T-helper 1 cell treated with Interleukin-12 subunit alpha and Interleukin-12 subunit beta and Interleukin-4 antibody, amounts not matched to agents 30 ng/mL and 1 ng/mL, for 36 hours (primary cell): ENCODE data around the gene PON1. TPM values are rescaled to one million over a fixed set of nuclear protein-coding genes. Genes with fewer than 3 reads are reported as not detected.

Experiments used
- intact Hi-C: fragments of 100-400 bp; cut with micrococcal nuclease; formaldehyde crosslinking; loops from one replicate; pipeline ENCODE4 v1.15.1; 2024
- total RNA-seq: library from RNA; stranded (reverse); gene quantifications from 2 replicates; pipeline ENCODE4 v1.2.3, GENCODE V29; 2022

The PON1 gene
- not detected in 2 replicates for total RNA-seq

DNA sequence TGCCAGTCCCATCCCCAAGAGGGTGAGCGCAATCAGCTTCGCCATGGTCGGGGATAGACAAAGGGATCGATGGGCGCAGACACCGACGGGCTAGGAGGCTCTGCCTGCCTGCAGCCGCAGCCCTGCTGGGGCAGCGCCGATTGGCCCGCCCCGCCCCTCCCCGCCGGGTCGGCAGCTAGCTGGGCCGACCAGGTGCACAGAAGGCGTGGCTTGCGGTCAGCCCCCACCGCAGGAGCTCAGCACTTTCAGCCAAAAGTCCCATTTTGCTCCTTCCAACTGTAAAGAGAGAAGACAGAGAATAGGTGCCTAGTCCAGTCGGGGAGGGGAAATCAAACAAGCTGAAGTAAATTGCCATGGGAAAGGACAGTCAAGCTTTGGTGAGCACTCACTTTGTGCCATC, at the start of gene PON1:
Gene PON1, minus strand, starts transcription at position 102 of the 400 bp plus-strand sequence. Its CDS starts 57 bp downstream, at position 45.
- intact Hi-C loops = no loop called here

DNA sequence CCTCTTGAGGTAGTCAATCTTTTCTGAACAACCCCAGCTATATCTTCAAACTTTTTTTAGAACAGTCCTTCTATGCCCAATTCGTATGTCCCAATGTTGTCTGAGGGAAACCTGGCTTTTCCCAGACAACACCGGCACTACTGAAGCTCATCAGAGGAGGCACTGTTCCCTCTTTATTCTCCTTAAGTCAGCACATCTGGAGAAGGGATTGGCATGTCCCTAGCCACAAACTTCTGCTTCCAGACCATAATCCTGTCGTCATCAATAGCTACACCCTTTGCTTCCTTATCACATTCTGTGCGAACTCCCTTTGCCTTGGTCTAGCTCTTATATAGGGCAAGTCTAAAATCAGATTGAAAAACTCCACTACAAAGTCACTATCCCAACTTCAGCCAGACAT, 49.0 kb upstream of the PON1 start:
- intact Hi-C loops = no loop called here

DNA sequence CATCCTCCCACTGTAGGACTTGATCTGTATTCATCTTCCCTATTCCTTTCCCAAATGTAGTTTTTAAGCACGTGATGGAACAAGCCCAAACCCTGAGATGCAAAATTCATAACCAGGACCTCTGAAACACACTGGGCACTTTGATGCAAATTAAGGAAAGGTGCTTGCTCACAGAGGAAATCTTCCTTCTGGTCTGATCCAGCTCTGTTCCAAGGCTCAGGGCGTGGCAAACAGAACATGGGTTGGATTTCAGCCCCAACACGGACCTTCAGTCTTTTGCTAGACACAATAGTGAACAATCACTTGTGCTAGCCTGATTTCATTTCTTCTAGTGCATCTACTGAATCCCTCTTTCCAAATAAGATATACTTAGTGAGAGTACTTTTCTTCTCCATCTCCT, 43.9 kb upstream of the PON1 start:
- intact Hi-C loops = no loop called here

DNA sequence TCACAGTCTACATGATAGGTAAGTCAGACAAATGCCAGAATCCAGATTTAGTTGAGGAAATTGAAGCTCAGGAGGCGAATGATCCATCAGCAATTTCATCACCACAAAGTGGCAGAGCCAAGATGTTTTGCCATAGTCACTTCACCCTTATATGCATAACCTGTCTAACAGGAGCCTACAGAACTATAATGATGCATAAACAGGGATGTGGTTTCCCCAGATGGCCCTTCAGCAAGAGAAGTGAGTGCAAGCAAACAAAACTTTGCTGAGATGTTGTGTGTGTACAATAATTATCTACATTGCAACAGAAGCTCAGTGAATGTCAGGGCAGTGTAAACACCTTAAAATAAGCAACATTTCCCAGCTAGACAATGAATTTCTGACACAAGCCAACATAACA, 43.3 kb upstream of the PON1 start:
- intact Hi-C loops = no loop called here

DNA sequence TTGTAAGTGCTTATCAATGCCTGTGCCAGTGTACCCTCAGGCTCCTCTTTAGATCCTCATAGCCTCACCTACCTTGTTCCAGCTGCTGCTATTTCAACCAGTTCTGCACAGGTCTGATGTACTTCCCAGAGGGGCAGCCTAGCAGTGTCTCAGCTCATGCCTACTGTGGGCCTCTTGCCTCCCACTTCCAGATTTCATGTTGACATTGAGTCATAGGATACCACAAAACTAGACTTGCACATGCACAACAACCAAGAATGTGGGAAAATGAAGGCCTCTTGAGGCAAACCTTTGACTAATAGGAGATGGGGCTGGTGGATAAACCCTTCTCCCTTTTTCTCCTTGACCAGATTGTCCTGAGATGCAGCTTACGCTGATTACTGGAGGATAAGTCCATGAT, 40.8 kb upstream of the PON1 start:
- intact Hi-C loops = no loop called here

DNA sequence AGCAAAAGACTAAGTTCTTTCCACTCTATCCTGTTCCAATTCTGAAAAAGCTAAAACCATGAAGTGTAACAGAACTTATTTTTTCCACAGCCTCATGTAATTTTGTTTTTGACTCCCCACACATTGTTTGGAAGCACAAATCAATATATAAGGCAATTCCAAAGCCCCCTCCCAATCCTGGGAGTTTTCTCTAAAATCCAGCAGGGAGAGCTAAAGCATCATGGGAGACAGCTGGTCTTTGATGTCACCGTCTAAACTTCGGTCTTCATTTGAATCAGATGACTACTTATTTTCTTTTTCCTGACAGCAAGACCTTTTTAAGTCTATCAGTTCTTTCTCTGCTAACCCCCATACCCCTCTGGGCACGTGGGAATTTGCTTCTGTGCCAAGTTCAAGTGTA, 33.3 kb upstream of the PON1 start:
- intact Hi-C loops = no loop called here

DNA sequence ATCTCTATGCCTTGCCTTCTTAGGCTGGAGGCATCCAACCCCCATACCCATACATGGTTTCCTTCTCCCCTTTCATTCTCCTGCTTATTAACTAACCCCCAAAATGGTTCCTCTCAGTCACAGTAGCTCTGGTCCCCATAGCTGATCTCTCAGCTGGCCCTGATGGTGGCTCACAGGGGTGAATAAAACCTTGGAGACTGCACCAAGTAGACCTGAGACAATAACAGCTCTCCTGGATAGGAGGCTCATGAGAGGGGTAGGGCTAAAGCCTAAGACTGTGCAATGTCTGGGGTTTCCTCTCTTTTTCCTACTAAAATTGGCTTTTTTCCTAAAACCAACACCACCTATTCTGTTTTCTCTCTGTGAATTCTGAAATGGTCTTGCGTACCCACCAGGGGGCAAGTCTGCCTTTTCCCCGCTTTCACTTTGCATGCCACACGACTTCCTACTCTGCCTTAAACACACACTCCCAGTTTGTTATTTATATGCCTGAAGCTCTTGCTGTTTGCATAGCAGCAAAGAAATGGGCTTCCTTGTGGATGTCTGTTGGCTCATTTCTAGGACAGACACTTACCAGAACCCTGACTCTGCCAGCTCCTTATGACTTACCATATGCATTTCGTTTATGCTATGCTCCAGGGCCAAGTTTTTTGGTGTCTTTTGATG, 18.4 kb upstream of the PON1 start:
- intact Hi-C loops = no loop called here

DNA sequence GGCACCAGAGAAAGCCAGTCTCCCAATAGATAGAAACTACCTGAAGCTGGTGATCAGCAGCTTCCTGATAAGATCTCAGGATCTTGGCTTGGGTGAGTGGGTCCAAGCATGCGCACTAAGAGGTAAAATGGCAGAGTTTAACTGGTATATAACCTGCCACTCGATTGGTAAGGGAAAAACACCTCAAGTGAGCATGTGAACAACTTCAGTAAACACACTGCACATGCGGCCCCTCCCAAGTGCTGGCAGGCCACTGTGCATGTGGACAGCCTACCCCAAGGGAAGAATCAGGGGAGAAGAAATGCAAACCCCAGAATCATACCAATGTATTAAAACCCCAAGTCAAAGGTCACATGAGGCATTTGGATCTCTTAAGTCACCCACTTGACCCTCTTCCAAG, 17.7 kb upstream of the PON1 start:
- intact Hi-C loops = no loop called here

DNA sequence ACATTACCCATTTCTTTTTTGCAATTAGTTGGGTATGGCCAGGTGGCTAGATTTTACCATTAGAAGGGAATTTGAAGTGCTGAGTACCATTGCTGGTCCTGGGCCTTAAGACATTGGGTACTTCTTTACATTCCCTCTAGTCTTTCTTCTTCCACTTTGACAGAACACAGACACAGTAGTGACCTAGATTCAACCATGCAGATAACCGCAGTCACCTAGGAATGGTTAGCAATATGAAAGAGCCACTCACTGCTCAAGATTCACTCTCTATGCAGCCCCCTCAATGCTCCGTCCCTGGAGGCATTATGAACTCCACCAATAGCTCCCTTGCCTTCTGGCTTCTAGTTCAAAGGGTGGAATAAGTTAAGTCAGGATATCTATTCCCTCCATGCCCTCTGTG, 16.2 kb upstream of the PON1 start:
- intact Hi-C loops = no loop called here

DNA sequence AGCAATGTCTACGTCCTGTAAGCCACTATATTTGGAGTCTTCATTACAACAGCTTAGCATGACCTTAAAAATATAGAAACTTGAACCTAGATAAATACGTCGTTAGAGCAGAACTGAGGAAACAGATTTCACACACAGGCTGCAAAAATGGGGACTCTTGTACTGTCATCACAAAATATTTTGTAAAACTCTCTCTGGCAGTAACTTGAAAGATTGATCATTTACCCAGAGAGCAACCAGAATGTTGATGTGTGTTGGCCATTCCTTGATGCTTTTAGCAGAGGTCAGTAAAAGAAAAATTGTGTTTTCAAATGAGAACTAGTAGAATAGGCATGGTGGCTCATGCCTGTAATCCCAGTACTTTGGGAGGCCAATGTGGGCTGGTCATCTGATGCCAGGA, 14.5 kb upstream of the PON1 start:
- intact Hi-C loops = loop anchor here (10.0 kb wide), 1 partner anchor 1146 kb away; no protein-coding TSS in a partner anchor

DNA sequence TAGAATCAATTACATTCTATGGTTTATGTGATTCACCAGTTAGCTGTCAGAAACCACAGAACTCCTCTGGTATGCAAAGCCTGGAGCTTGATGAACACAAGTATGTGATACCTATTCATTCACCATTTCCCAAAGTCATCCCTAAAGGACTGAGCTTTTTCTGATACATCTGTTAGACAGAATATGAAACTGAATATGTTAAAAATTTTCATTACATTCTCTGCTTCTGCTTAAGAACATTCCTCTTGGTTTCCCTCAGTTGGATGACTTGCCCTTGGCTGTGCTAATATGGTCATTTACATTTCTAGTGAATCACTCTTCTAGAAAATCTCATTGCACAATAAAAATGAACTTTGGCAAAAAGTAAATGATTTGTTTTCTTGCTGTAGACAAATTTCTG, 10.8 kb upstream of the PON1 start:
- intact Hi-C loops = loop anchor here (10.0 kb wide), 1 partner anchor 1150 kb away; no protein-coding TSS in a partner anchor

DNA sequence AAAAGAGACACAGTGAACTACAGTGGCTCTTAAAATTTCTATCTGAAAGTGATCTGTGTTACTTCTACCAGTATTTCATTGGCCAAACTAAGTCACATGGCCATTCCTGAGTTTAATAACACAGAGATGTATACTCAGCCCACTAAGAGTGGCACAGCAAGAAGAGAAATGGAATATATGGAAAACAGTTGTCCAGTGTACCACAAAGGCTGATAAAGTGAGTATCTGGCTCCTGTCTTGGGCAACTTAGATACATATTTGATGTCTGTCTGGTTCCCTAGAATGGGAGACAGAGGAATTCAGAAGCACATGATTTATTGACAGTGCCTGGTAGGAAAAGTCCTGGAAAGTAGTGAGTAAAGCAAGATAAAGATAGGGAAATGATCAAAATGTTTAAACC, 10.1 kb upstream of the PON1 start:
- intact Hi-C loops = loop anchor here (5.0 to 10.0 kb wide), 3 partner anchors 677 to 1332 kb away; partner anchors contain the start of genes BET1 and SGCE

DNA sequence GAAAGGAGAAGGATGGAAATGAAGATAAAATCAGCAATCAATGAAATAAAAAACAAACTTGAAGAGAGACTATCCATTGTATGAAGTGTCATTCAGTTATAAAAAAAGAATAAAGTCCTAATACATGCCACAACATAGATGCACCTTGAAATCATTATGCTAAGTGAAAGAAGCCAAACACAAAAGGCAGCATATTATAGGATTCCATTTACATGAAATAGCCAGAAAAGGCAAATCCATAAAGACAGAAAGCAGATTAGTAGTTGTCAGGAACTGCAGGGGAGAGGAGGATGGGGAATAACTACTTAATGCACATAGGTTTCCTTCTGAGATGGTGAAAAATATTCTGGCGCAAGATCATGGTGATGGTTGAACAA, 6.6 kb upstream of the PON1 start:
- intact Hi-C loops = loop anchor here (2.0 to 10.0 kb wide), 9 partner anchors 66 to 1329 kb away; partner anchors contain the start of genes BET1, COL1A2, PON2 and PON3

DNA sequence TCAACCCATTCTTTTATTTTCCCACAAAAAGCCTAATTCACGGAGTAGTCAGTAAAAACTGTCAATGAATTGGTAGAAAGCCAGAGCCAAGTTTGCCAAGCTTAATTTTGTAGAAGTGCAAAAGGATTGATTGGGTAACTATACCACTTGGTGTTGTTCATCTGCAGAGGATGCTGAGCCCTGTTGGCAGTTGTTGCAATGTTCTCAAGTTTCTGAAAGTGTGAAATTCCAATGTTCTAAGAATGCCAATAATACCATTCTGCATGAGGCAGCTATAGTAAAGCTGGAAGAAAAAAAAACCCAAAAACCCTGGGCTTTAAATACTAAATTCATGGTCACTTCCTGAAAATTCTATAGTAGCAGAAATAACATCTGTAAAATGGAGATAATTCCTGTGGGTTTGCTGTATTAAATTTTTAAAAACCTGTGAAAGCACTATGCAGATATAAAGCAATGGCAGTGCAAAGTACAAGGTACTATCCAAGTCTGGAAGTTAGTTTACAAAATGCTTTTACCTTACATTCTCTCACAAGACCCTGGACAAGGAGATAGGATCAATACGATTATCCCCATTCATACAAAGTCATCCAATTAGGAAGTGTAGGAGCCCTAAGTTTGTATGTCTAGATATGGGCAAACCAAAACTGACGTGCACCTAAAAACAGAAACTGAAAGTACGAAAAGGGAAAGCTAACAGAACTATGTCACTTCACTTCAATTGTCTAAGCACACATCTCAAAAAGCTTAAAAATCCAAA, 6.0 kb upstream of the PON1 start:
- intact Hi-C loops = loop anchor here (2.0 to 10.0 kb wide), 9 partner anchors 66 to 1328 kb away; partner anchors contain the start of genes BET1, COL1A2, PON2 and PON3

DNA sequence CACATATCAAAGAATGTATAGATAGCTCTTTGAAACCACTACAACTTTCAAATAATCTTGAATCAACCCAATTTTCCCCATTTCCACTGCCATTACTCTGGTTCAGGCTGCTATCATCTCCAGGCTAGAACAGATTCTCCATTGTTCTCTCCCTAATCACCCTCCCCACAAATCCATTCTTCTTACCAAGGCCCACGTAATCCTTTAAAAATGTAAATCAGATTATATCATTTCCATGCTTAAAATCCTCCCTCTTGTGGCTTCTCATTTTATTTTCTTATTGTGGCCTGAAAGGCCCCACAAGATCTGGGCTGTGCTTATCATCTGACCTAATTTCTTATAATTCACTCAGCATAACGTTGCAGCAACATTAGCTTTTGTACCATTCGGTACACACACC, 3.0 kb upstream of the PON1 start:
- intact Hi-C loops = no loop called here

DNA sequence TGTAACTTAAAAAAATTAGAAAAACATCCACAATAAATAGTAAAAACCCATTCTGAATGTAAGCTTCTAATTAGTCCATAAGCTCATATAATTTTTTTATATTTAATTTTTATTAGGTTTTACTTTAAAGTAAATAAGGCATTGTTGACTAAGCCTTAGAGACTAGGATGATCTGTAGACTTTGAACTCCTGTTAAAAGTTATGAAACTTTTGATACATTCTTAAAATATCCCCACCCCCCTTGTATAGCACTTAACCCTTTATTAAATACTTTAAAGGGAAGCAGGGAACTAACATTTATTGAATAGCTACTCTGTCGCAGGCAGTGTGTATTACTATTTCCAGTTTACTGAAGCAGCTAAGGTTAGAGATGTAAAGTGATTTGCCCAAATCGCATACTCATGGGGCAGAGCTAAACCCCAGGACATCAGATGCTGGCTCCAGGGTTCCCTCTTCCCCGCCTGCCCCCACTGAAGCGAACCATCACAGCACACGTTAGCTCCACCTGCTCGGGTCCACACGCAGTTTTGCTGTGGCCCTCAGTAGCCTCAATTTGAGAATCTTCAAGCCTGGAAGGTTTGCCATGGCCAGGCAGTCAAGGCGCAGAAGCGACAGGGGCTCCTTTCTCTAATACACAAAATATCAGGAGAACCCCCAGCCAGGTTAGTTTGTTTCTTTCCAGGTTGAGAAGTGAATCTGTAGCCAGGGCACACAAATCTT, 762 bp downstream of the PON1 start:
- intact Hi-C loops = no loop called here

DNA sequence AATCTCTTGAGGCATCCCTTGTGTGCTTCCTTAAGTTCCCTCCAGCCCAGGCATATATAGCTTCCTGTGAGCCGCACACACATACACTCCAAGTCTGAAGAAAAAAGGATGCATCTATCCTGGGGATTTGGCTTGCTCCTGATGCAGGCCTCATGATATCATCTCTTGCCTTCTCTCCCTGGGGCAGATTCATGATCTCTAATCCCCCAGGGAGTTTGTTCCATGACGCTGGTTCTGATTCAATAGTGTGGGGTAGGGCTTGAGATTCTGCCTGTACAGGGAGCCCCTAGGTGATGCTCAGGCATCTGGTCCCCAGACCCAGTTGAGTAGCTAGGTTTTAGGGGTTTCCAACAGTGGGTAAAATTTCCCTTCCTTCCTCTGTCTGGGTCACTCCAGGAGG, 1.5 kb downstream of the PON1 start:
- intact Hi-C loops = no loop called here

DNA sequence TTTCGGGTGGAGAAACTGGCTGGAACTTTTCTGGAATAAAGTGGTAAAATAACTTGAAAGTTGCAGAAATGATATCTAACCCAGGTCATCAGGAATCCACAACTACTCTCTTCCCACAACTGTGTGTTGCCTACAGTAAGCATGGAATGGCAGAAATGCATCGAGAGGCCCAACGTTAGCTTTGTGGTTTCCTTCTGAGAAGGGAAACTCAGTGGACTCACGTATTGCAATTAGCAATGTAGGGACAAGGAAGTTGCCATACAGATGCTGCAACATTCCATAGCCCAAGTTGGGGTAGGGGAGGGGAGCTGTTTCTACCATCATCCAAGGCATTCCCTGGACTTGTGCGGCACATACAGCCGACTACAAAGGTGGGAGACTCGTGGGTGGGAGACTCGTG, 1.9 kb downstream of the PON1 start:
- intact Hi-C loops = no loop called here

DNA sequence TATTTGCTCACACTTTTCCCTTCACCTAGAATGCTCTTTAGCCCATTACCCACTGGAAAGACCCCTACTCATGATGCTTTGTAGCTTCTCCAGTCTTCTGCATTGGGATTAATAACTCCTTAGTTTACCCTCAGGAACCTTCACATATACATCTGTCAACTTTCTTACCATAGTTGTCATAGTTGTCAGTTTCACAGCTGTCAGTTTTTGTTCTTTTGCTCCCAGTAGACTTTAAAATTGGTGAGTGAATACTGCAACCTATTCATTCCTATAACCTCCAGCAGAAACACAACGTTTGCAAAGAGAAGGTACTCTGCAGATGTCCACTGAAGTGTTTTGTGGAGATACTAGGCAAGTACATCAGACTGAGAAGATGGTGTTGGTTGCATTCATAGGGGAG, 2.6 kb downstream of the PON1 start:
- intact Hi-C loops = no loop called here

DNA sequence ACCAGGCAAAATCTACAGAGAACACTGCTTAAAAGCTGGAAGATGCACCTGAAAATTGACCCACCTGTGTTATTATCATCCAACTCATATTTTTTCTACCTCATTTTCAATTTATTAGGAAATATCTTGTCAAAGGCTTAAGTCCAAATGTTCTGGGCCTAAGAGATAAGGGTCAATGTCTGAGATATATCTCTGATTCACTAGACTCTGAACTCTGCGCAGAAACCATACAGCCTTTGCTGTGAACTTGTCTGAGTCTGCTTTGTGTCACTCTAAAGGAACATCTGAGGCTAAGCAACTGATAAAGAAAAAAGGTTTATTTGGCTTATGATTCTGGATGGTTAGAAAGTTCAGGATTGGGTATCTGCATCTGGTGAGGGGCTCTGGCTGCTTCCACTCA, 3.7 kb downstream of the PON1 start:
- intact Hi-C loops = no loop called here

DNA sequence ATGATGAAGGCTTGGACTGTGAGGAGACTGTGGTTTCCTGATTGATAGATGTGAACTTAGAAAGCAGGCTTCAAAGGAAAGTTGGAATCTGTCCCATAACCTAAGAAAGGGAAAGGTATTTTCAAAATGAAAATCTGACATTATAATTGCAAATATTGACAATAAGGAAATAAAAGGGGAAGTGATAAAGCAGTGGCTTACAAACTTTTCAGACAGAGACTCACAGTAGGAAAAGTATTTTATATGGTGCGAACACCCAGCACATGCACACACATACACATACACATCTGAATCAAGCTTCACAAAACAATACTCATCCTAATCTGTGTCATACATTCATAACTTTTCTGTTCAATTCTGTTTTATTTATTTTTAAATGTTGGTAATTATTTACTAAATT, 4.8 kb downstream of the PON1 start:
- intact Hi-C loops = no loop called here

DNA sequence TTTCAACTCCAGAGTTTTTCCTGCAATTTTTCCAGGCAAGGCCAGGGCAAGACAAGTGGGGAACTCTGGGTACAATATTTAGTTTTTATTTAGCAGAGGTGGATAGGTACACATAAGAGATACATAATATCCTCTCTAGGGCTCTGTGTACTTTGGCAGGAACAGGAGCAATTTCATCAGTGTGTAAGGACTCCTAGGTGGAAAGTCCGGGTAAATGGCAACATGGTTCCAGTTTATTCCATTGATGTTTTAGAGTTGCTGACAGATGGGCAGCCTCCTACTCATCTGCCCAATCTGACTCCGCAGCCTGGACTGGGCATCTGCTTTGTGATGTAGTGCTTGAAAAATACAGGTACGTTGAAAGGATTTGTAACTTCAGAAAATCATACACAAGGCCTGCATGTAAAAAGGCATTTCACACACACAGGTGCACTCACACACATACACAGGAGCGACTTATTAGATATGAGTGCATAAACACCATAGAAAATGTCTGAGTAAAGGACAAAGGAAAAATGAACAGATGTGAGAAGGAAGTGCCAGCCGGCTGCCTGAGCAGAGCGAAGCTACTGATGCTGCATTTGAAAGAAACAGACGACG, 5.7 kb downstream of the PON1 start:
- intact Hi-C loops = no loop called here
